GM12878 (cell line): ENCODE results near the gene TMEM52B.

Source experiments
- SMAD1 ChIP-seq: fragments of 450-650 bp; IDR thresholded peaks from 2 replicates; pipeline ENCODE4 v1.6.1; 2018; ENCODE audit warnings: mild to moderate bottlenecking, low read depth; ENCODE audit not compliant: partially characterized antibody
- STAT1 ChIP-seq: fragments of 450-650 bp; conservative IDR thresholded peaks from 2 replicates; pipeline ENCODE4 v1.6.1; 2014; ENCODE audit warnings: antibody characterized with exemption, mild to moderate bottlenecking
- TAF1 ChIP-seq: IDR thresholded peaks from 2 replicates; pipeline ENCODE4 v1.6.1; 2011; ENCODE audit warnings: mild to moderate bottlenecking, low read depth, low read length, borderline replicate concordance
- YY1 ChIP-seq: IDR thresholded peaks from 2 replicates; pipeline ENCODE4 v1.6.1; 2011; ENCODE audit warnings: low read depth, mild to moderate bottlenecking, low read length
- TF ChIP-seq, protein P1 (sequence below): IDR thresholded peaks from 2 replicates; pipeline ENCODE4 v1.6.1; 2012; ENCODE audit warnings: low read depth, low read length, improper control_type of control experiment
- TF ChIP-seq, protein P2 (sequence below): IDR thresholded peaks from 2 replicates; pipeline ENCODE4 v1.6.1; 2011; ENCODE audit warnings: low read depth, mild to moderate bottlenecking, low read length, moderate library complexity, borderline replicate concordance; ENCODE audit errors: extremely low read depth
- TF ChIP-seq, protein P3 (sequence below): fragments of 450-650 bp; IDR thresholded peaks from 2 replicates; pipeline ENCODE4 v1.6.1; 2017; ENCODE audit warnings: low read depth, mild to moderate bottlenecking, moderate library complexity

DNA sequence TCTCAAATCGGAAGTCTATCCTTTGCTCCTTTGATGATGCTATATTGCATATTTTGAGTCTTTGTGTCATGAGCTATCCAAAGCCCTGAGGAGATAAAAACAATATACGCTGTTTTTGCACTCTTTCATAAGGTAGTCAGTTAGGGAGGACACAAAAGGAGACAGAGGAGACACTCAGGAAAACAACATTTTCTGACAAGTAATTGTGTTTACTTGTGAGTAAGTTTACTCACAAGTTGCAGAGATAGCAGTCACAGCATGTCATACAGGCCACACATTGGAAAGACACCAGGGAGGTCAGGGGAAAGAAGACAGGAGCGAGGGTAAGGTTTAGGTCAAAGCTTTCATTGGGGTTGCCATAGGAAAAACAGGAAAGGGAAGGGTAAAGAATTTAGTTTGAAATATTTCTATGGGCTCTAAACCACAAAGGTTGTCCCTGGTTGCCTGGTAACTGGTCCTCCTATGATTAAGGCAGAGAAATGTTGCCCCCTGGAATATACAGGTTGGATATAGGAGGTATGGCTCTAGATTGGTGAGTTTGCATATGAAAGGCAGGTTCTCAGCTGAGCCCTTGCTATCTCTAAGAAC lies 26.5 kb downstream of the TMEM52B start:
- TF ChIP-seq TAF1 (no peak), SMAD1 (no peak), YY1 (no peak), STAT1 (no peak)
- TF ChIP-seq, protein P1, sequence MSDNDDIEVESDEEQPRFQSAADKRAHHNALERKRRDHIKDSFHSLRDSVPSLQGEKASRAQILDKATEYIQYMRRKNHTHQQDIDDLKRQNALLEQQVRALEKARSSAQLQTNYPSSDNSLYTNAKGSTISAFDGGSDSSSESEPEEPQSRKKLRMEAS = no peak
- TF ChIP-seq, protein P2, sequence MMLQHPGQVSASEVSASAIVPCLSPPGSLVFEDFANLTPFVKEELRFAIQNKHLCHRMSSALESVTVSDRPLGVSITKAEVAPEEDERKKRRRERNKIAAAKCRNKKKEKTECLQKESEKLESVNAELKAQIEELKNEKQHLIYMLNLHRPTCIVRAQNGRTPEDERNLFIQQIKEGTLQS = no peak
- TF ChIP-seq, protein P3, sequence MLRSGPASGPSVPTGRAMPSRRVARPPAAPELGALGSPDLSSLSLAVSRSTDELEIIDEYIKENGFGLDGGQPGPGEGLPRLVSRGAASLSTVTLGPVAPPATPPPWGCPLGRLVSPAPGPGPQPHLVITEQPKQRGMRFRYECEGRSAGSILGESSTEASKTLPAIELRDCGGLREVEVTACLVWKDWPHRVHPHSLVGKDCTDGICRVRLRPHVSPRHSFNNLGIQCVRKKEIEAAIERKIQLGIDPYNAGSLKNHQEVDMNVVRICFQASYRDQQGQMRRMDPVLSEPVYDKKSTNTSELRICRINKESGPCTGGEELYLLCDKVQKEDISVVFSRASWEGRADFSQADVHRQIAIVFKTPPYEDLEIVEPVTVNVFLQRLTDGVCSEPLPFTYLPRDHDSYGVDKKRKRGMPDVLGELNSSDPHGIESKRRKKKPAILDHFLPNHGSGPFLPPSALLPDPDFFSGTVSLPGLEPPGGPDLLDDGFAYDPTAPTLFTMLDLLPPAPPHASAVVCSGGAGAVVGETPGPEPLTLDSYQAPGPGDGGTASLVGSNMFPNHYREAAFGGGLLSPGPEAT = no peak
